Kasumi-1 (cell line): Measurements from ENCODE around the gene DHH.

ENCODE experiments used
- DNase-seq, 2 experiments: peaks; one replicate each; lab custom pipeline; 2025; lab: John Stamatoyannopoulos, UW

Gene DHH

DNA sequence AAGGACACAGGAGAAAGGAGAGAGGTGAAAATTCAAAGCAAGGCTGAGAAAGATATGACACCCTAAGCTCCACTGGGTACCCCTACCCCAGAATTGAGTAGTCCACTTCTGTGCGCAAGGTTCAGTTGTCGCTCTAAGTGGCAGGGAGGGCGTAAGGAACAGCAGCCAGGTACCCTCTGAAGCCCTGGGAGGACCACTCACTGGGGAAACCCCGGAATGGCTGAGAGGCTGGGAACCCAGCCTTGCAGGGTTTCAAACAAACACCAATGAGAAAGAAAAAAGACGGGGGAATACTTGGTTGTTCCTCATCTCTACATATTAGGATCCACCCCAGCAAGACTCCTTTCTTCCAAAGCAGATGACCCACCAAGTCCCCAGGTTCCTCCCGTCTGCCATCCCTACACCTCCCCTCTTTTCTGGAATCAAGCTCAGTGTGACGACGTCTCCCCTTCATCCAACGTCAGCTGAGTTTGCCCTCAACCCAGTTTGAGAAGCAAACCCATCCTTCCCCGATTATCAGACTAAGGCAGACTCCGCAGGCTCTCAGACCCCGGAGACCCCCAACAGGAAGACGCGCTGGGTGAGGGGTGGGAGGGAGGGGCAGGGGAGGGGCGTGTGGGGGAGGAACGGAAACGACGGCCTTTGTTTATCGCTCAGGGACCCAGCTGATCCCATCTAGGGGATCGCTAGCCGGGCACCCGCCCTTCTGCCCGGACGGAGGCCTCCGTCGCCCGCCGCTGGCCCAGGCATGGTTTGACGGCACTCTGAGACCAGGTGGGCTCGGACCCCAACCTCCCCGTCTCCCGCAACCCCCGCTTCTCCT, 15.3 kb upstream of the DHH start:
- DNase-seq: peak in 1 of 2 experiments; percentile 29

DNA sequence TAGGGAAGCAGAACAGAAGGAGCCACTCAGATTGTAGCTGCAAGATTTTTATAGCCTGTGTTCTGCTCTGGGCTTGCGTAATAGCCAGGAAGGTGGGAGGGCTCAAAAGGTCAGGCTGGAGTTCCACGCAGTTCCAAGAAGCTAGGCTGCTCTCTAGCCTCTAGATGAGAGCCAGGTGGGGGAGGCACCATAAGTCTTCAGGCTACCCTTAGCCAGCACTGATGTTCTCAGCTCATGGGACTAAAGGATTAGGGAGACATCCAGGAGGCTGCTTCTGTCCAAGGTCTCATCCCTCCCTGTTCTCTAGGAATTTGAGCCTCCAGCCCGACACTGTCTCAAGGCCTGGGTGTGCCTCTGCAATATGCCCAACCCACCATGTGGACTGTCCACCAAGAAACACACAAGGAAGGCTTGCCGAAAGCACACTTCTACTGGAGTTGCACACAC, 14.4 kb upstream of the DHH start:
- peak; percentile 39 to 59 for DNase-seq

DNA sequence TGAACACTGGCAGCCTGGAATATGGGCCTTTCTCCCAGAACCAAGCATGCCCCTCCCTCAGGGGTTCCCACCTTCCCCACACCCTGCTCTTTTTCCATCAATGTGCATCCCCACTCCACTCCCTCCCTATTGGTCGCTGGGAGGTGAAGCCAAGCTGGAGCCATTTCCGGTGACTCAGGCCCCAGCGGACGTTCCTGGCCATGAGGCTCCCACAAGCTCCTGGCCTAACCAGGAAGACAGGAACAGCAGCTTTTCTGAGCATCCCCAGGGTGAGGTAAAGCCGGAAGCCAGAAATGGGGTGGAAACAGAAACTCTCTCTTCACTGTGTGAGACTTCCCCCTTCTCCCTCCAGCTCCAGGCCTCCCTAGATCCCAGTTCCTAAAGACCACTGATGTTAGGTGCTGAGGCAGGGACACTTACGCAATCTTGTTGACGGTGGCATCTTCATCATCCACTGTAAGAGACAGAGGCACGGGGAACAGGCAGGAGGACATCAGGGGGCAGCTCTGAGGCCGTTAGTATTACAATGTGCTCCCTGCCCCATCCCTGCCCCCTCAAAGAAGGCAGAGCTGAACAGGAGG, 11.0 kb upstream of the DHH start:
- DNase-seq: no peak

DNA sequence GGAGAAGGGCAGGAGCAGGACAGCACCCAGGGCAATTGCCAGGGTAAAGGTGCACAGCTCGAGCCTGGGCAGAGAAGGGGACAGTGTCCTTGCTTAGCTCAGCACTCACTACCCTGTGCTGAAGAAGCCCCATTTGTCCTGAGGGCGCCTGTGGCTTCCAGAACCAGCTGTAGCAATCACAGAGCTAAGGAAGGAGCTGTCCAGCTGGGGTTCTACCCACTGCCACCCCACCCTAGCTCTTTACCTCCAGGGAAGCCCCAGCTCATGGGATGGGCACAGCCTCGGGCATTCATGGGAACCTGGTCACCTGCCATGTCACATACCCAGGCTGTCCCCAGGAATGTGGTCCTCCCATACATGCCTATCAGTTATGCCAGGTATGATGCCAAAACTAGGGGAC, 10.2 kb upstream of the DHH start:
- DNase-seq: no peak

DNA sequence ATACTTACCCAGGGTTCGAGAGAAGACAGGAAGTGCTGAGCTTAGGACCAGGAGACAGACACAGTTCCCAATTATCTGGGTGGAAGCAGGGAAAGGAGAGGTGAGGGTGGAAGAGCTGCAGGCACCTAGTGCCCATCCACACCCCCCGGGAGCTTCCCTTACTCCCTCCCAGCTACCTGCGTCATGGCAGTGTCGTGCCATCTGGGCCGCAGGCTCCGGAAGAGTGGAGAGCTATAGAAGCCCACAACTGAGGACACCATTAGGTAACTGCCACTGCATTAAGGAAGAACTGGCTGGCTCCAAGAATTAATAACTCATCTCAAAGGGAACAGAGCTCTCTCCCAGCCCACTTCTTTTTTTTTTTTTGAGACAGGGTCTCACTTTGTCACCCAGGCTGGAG, 5.8 kb upstream of the DHH start:
- DNase-seq: no peak

DNA sequence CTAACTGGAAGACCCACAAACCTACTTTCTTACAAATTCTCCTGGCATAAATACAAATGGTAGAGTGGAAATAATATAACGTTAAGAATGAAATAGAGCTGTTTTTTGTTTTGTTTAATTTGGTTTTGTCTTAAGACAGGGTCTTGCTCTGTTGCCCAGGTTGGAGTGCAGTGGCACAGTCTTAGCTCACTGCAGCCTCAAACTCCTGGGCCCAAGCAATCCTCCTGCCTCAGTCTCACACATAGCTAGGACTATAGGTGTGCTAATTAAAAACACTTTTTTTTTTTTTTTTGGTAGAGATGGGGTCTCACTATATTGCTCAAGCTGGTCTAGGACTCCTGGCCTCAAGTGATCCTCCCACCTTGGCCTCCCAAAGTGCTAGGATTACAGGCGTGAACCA, 4.1 kb upstream of the DHH start:
- DNase-seq: no peak

DNA sequence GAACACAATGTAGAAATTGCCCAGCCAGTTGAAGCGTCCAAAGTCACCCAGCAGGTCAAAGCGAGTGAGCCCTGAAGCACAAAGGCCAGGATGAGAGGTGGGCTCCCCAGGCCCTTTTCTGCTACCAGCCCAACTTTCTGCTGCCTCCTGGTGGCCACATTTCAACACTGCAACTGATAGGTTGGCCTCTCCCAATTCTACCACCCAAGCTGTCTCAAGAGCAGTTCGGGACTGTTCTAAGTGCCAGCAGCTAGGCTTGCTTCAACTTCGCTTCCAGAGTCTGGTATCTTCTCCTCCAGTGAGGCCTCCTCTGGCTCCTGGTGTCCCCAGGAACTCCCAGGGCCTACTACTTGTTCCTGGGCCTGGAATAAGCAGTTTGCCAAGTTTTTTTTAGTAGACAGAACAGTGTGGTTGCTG, 3.4 kb upstream of the DHH start:
- peak; percentile 47 to 51 for DNase-seq

DNA sequence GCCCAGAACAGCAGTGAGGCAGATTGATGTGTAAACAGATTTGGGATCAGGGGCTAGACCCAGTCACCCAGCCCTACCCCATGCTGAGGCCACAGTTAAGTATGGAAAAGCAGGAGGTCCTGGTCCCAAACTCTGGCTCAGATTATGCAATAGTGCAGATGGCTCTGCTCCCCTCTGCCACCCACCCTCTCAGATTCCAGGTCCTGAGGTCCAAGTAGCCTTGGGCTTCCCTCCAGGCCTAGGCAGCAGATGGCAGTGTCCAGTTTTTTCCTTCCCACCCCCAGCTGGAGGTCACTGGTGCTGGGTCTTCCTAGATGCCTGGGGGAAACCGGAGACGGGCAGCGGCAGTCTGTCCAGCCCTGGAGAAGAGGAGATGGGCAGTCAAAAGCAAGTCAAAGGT, 2.8 kb upstream of the DHH start:
- DNase-seq: no peak

DNA sequence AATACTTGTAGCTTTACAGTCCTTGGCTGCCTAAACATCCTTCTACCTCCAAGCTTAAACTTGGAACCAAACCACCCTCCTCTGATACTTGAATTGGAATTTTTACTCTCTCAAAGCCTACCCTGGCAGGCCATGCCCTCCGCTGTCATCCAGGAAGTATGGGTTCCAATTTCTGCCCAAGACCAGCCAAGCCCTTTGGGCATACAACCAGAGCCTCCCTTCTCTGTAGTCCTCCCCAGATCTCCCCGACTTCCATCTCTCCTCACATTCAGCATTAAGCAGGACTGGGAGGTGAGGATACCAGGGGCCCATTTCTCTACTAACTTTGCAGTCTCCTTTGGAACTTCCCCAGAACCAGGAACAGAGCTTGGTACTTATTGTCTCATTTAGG, 369 bp upstream of the DHH start:
- no peak for DNase-seq

DNA sequence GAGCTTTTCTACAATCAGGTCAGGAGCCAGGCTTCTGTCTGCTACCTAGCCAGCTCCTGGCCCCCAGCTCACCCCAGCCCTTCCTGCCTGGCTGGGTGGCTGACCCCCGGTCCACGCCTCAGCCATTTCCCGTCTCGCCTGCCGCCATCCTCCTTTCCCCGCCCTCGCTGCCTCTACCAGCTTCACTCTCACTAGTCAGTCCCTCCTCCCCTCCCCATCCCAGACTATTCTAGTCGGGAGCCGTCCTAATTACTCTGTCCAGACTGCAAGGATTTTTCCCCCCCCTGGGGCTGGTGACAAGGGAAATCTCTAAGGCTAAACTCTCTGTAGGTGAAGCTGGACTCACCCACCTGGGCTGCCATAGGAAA, 825 bp downstream of the DHH start:
- no peak for DNase-seq

DNA sequence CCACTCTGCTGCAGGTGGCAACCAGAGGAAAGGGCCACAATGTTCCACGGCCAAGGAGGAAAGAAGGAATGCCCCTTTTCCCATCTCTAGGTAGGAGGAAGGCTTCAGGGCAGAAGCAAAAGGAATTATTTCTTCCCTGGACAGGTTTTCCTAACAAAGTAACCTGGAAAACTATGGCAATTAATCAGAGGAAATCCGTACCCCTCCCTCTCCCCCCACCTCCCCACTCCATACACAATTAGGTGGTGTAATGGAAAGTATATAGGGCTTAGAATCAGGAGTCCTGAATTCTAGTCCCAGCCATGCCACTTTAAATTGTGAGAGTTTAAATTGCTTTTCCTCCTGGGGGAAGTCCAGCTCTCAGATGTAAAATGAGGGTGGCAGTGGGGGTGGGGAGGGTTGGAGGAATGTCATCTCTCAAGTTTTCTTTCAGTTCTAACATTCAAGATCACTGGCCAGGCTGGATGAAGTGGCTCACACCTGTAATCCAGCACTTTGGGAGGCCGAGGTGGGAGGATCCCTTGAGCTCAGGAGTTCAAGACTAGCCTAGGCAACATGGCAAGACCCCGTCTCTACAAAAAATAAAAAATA, 1.7 kb downstream of the DHH start:
- no peak for DNase-seq

DNA sequence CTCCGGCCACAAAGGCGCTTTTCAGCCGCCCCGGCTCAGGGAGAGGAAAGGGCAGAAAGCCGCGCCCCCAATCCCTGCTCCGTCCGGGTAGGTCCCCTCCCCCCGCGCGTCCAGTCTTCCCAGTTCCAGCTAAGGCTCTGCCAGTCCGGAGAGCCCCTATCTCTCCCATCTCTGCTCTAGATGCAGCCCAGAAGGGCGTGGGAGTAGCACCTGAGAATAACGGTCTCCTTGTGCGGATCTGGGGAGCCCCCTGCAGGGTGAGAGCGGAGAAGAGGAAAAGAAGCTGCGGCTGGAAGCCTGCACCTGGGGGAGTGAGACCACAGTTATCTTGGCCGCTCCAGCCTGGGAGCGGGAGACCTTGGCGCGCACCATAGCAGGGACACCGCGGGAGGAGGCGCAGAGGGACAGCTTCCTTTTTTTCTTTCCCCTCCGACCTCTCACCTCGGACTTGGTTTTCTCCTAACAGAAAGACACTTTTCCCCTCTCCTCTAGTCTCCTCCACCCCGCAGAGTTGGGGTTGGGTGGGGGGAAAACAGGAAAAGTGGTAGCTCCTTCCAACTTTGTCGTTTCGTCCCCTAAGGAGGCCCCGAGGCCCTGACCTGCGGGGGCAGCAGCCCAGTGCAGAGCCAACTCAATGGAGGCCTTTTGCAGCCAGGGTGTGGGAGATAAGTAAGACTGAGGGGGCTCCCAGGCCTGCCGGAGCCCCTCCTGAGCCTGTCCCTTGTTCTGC, 2.4 kb downstream of the DHH start:
- DNase-seq: peak; percentile 57 to 64

DNA sequence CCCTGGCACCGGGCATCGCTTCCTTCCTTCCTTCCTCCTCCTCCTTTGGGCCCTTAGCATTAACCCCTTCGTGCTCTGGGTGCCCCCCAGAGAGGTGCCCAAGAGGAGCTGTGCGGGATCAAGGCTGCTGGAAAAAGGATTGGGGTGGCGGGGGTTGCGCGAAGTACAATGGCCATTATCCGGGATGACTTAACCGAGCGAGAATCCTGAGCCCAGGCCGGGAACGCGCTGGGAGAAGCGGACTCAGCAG, 2.8 kb downstream of the DHH start:
- no peak for DNase-seq

DNA sequence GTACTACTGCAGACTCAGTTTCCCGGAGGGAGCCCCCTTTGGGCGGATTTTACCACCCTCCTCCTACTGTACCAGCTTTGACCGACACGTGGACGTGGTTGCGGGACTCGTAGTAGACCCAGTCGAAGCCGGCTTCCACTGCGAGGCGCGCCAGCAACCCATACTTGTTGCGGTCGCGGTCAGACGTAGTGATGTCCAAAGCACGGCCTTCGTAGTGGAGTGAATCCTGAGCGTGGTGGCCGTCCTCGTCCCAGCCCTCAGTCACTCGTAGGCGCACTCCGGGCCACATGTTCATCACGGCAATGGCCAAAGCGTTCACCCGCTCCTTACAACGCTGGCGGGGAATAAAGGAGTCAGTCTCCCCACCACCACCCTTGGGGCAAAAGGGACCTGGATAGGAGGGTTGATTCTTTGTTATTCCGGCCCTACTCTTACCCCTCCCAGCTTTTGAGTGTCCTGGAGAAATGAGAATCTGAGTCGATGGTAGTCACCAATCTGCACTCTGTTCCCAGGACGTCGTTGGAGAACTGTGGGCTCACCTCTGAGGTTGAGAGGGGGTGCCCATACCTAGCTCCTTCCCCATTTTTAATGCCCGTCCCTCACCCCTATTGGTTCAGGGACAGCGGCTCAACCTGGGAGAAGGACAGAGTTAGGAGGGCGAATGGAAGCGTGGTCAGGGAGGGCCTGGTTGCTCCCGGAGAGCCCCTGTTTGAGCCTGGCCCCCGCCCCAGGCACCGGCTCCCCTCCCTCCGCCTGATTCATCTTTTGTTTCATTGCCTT, 3.4 kb downstream of the DHH start:
- no peak for DNase-seq

DNA sequence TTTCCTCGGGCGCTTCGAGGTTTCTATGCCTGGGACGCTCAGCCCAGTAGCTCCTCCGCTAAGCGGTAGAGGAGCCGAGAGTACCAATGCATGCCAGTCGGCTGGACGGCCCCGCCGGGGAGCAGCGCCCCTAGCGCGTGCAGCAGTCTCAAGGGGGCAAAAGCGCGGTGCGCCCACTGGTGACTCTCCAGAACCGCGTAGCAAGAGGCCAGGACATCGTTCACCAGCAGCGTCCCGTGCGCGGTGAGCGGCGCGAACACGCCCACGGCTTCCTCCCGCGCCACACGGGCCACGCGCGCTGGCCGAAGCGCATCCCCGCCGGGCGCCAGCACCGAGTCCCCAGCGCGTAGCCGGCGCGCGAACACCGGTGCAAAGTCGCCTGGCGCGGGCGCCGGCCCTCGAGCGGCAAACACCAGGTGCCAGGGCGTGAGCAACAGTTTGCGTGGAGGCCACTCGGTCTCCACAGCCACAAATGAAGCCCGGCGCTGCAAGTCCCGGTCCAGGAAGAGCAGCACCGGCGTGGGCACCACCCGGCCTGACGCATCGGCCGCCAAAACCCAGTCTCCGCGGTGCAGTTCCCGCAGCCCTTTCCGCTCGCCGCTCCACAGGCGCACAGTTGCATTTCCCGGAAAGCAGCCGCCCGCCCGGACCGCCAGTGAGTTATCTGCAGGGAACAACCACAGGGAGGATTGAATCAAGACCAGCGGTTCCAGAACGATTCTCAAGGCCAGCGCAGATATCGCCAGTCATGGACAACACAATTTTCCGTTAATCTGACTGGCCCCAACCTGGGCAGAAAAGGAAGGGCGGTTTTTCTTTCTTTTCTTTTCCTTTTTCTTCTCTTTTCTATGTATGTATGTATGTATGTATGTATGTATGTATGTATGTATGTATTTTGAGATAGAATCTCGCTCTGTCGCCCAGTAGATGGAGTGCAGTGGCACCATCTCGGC, 4.5 kb downstream of the DHH start:
- DNase-seq: peak; percentile 12 to 40

DNA sequence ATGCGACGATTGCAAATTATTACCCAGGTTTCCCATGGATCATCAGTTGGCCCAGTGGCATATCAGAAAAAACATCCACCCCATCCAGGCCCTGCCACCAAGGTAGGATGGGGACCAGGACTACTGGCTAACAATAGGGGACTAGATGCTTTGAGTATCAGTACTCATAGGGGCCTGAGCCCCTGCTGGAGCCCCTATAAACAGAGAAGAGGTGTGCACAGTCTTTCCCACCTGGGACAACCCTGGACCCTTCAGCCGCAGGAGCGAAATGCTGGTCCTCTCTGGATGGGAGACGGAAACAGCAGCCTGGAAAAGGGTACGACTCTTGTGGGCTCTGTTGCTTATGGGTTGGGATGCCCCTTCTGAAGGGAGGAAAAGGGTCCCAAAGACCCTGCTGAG, 5.7 kb downstream of the DHH start:
- DNase-seq: no peak

DNA sequence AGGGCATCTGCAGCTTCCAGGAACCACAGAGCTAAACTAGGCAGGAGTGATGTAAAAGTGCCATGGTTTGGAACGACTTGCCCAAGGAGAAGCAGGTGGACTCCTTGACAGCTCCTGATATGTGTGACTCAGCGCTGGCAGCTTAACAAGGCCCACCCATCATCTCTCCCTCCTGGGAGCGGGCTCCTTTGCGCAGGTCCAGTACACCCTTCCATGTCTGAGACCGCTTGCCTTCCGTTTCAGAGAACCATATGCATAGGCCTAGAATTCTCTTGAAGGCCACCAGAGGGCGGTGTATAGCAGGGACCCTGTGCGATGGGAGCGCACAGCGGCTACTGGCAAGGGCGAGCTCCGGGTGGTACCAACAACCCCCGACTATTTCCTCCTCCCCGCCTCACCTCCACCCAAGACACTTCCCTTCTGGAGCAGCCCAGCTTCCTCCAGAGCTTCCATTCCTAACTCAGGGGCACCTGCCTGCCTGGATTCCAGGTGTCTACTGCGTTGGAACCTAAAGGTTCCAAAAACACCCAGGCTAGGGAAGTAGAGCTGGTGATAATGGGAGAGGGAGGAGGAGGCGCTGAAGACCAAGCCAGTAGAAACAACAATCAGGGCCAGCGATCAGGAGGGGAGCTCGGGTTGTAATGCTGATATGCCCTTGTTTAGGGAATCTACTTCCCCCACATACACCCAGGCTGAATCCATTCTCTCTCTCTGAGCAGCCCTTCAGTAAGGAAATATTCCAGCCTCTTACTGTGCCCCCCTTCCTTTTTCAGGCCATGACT, 6.3 kb downstream of the DHH start:
- peak; percentile 91 to 95 for DNase-seq

DNA sequence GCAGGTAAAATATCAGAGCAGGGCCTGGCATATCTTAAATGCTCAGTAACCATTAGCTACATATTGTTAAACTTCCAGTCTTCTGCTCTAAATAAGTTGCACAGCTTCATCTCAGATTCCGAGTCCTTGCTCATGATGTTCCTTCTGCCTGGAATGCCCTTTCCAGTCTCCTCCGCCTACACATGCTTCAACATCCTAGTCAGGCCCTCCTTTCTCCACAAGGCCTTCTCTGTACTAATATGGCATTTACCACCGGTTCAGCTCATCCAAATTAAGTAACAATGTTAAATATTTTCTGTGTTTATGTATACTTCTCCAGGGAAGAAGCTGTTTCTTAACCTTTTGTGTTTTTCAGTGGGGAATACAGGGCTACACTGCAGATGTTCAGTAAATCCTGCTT, 8.5 kb downstream of the DHH start:
- DNase-seq: no peak

DNA sequence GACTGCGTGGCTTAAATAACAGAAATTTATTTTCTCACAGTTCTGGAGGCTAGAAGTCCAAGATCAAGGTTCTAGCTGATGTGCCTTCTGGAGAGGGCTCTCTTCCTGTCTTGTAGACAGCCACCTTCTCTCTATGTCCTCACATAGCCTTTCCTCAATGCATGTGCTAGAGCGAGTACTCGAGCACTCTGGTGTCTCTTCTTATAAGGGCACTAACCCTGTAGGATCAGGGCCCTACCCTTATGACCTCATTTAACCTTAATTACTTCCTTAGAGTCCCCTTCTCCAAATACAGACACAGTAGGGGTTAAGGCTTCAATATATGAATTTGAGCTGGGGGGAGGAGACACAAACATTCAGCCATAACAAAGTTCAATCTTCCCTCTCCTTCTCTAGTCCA, 10.2 kb downstream of the DHH start:
- no peak for DNase-seq

DNA sequence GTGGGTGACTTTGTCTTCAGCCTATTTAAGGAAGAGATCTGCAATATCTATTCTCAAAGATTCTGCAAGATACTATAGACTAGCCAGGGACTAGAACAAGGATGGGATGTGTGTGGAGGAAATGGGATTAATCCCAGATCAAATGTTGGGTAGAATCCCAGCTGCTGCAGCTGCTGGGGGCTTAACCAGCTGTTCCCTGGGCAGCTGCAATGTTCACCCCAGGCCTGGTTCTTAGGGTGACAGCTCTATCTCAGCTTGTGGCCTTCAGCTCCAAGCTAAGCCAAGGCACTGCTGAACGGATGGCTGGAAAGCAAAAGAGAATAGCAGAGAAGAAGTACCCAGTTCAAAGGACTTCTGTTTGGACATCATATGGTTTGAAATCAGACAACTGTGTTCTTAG, 14.8 kb downstream of the DHH start:
- DNase-seq: no peak
